T-helper 17 cell (primary cell): ENCODE data around the gene SYNE4. TPM values are rescaled to one million over a fixed set of nuclear protein-coding genes. Genes with fewer than 3 reads are reported as not detected.
"Not testable (repeated sequence)": the region's sequence is repeated elsewhere in the genome, so short reads cannot be mapped to it uniquely, and the experiment has no call there.

Source experiments
- ATAC-seq: fragments of 150-1000 bp; cut with Tn5 transposase; 2 replicates; pipeline ENCODE4 v1.10.0; 2021; ENCODE audit warnings: mild to moderate bottlenecking, moderate library complexity
- DNase-seq, 3 donors: peaks; one replicate each; pipeline versions ENCODE4 v3.0.0 to v3.0.0-alpha.2; 2020 to 2021
- H3K9me3 ChIP-seq: one replicate; pipeline ENCODE4 v1.7.0; 2013; ENCODE audit warnings: low read length, mild to moderate bottlenecking; ENCODE audit not compliant: control insufficient read depth, poor library complexity, severe bottlenecking
- H3K27ac Mint-ChIP-seq: one replicate; pipeline ENCODE4 v1.8.0; 2022; ENCODE audit warnings: mild to moderate bottlenecking, moderate library complexity, mixed read lengths
- H3K27me3 Mint-ChIP-seq: one replicate; pipeline ENCODE4 v1.8.0; 2022; ENCODE audit warnings: mixed read lengths
- H3K36me3 Mint-ChIP-seq: one replicate; pipeline ENCODE4 v1.8.0; 2022; ENCODE audit warnings: low read depth, mixed read lengths
- H3K4me1 Mint-ChIP-seq: one replicate; pipeline ENCODE4 v1.8.0; 2022; ENCODE audit warnings: mild to moderate bottlenecking, mixed read lengths
- H3K4me3 Mint-ChIP-seq: one replicate; pipeline ENCODE4 v1.8.0; 2022; ENCODE audit warnings: mild to moderate bottlenecking, moderate library complexity, mixed read lengths
- total RNA-seq, 4 donors: library from RNA in 2 of 4; stranded (reverse) in 2 of 4; gene quantifications; one replicate each; pipeline ENCODE4 v1.2.3 and lab custom pipeline; 2022 to 2026

SYNE4 gene
- total RNA-seq, 2 donors from 2014 or later, result 1.8 to 2.0 TPM

DNA sequence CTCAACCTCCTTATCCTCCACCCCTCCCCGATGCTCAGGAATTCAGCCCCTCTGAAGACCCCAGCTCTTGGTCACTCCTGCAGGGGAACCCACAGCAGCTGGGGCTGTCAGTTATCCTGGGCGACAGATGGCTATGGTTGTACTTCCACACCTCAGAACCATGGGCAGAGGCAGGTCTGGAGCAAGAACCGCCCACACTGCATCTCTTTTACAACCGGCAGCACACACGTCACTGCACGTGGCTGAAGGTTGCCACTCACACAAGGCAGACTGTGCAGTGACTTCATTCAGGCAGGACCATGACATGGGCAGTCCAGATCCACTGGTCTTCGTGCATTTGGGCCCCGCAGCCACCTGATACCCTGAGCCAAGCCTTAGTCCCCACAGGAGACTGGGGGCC lies 35.1 kb downstream of the SYNE4 start:
- ATAC-seq, result no peak
- Mint-ChIP-seq H3K27ac (no peak overlapping the region), H3K36me3 (peaks cover 4% of the 10 kb centered on the region), H3K27me3 (peaks cover 8% of the 10 kb centered on the region), H3K4me3 (no peak overlapping the region), H3K4me1 (peaks cover 3% of the 10 kb centered on the region)
- H3K9me3 ChIP-seq, result no peaks in the 10 kb centered on the region
- no peak for DNase-seq

GRCh38 chr19:35966771-35967170 lies 41.8 kb downstream of the SYNE4 start:
- H3K9me3 ChIP-seq, result no peaks in the 10 kb centered on the region
- no peaks in the 10 kb centered on the region for H3K36me3 Mint-ChIP-seq
- H3K27ac Mint-ChIP-seq, result no peak overlapping the region
- peaks cover 7% of the 10 kb centered on the region for H3K27me3 Mint-ChIP-seq
- H3K4me3 Mint-ChIP-seq, result no peak overlapping the region
- H3K4me1 Mint-ChIP-seq, result peaks cover 3% of the 10 kb centered on the region
- ATAC-seq (no peak), DNase-seq (no peak)

DNA sequence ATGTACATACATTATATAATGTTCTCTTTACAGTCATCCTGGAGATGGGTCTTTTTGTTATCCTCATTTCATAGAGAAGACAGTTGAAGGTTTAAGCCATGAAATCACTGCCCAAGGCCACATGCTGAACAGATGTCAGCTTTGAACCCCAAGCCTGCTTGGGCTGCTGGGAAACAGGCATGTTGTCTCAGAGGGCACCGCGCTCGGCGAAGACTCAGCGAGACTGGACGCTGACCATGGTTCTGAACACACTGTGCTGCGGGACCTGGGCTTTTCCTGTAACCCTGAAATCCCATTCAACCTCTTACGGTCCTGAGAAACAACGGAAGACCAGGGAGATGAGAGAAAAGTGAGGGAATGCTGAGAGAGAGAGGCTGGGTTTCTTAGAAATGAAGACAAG lies 45.1 kb downstream of the SYNE4 start:
- Mint-ChIP-seq H3K4me3 (no peak overlapping the region), H3K27ac (no peak overlapping the region), H3K27me3 (peaks cover 7% of the 10 kb centered on the region), H3K36me3 (no peaks in the 10 kb centered on the region), H3K4me1 (peaks cover 4% of the 10 kb centered on the region)
- ATAC-seq (no peak), DNase-seq (no peak)
- H3K9me3 ChIP-seq, result no peaks in the 10 kb centered on the region

DNA sequence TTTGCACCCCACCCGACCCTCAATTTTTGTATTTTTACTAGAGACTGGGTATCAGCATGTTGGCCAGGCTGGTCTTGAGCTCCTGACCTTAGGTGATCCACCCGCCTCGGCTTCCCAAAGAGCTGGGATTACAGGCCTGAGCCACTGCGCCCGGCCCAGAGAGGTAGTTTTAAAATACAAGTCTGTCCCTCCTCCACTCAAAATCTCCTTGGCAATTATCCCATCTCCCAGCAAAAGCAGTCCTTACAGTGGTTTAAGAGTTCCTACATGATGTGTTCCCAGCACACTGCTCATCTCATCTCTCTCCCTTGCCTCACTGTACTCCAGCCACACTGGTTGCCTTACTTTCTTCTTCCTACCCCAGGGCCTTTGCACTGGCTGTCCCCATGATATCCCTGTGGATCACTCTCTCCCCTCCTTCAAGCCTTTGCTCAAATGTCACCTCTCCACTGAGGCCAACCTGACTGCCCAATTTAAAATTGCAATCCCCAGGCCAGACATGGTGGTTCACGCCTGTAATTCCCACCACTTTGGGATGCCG lies 48.1 kb downstream of the SYNE4 start:
- Mint-ChIP-seq H3K4me3 (peak overlapping the region; percentile 63), H3K27ac (no peak overlapping the region)
- ATAC-seq, result no peak

DNA sequence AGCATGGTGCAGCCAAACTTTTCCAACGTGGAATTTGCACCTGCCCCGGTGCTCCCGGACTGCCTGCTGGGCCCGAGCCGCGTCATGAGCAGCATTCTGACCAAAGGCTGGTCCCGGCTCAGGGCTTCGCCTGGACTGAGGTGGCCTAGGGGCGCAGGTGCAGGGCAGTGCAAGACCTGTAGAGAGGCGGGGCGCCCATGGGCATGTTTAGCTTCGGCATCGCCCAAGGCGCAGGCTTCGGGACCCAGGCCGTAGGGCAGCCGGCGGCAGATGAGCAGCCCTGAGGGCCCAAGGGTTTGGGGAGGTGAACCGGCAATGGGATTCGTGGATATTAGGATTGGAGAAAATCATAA lies 48.7 kb downstream of the SYNE4 start:
- ATAC-seq (no peak), DNase-seq (no peak)
- Mint-ChIP-seq H3K27me3 (no peaks in the 10 kb centered on the region), H3K36me3 (peaks cover 2% of the 10 kb centered on the region), H3K4me3 (peak overlapping the region; percentile 85), H3K4me1 (peaks cover 16% of the 10 kb centered on the region), H3K27ac (no peak overlapping the region)
- no peaks in the 10 kb centered on the region for H3K9me3 ChIP-seq

More for the DNA sequence above, 48.1 kb downstream of the SYNE4 start:
- H3K9me3 ChIP-seq, result no peaks in the 10 kb centered on the region
- Mint-ChIP-seq H3K4me1 (peaks cover 13% of the 10 kb centered on the region), H3K36me3 (no peaks in the 10 kb centered on the region), H3K27me3 (peaks cover under 1% of the 10 kb centered on the region)
- DNase-seq, result no peak

DNA sequence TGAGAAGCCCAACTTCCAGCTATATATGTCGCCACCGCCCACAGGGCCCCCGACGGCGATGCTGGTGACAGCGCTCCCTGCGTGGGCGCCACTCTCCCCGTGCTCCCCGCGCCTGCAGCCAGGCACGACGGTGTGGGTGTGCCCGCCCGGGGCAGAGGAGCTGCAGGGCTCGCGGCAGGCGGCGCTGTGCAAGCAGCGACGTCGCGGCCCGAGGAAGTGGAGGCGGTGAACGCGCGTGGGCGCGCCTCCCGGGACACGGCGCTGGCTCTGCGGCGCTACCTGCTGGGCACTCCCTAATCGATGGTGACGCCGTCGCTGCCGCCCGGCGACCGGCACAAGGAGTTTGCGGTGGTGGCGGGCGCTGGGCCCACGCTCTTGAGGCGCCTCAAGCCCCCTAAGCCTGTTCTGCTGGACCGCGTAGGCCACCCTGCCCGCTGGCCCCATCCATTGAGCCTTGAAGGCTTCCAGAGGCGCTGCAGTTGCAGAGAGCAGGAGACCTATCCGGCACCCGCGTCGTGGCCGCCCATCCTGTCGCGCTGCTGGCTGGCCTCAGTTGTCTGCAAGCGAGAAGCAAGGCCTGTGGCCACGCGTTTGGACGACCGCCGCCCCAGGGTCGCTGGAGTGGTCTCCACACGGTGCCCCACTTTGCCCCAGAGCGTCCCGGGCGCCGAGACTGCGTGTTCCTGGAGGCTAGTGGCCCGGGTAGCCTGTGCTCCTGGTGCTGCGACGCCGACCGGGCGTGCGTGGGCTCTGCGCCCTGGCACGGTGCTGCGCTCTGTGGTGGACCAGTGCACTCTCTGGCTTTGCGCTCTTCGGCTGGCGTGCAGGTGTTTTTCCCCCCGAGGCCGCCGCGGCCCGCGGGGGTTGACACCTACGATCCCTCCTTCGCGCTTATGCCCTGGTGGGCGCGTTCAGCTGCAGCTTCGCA lies 49.3 kb downstream of the SYNE4 start:
- Mint-ChIP-seq H3K4me3 (peak overlapping the region; percentile 85), H3K27me3 (no peaks in the 10 kb centered on the region), H3K27ac (no peak overlapping the region), H3K4me1 (peaks cover 17% of the 10 kb centered on the region), H3K36me3 (peaks cover 2% of the 10 kb centered on the region)
- DNase-seq (peak; percentile 73 to 80 (median 75)), ATAC-seq (peak; percentile 99)
- H3K9me3 ChIP-seq, result no peaks in the 10 kb centered on the region

GRCh38 chr19:35958660-35959039 lies 50.0 kb downstream of the SYNE4 start:
- no peak for ATAC-seq
- no peak overlapping the region for H3K27ac Mint-ChIP-seq
- peaks cover 23% of the 10 kb centered on the region for H3K4me1 Mint-ChIP-seq
- H3K36me3 Mint-ChIP-seq, result peaks cover 2% of the 10 kb centered on the region
- no peaks in the 10 kb centered on the region for H3K9me3 ChIP-seq
- H3K4me3 Mint-ChIP-seq, result peak overlapping the region; percentile 83
- DNase-seq, result no peak
- H3K27me3 Mint-ChIP-seq, result no peaks in the 10 kb centered on the region

GRCh38 chr19:35957411-35957810 lies 51.2 kb downstream of the SYNE4 start:
- H3K9me3 ChIP-seq, result not testable (repeated sequence)
- H3K4me1 Mint-ChIP-seq, result peaks cover 32% of the 10 kb centered on the region

GRCh38 chr19:35955881-35956634 lies 52.6 kb downstream of the SYNE4 start:
- H3K9me3 ChIP-seq, result no peaks in the 10 kb centered on the region
- no peak for DNase-seq
- Mint-ChIP-seq H3K36me3 (peaks cover 2% of the 10 kb centered on the region), H3K4me3 (no peak overlapping the region), H3K4me1 (peaks cover 38% of the 10 kb centered on the region), H3K27me3 (no peaks in the 10 kb centered on the region), H3K27ac (peak overlapping the region; percentile 68)
- ATAC-seq, result no peak

More at GRCh38 chr19:35957411-35957810, 51.2 kb downstream of the SYNE4 start:
- Mint-ChIP-seq H3K27ac (peak overlapping the region; percentile 60), H3K4me3 (peak overlapping the region; percentile 70)
- not testable (repeated sequence) for DNase-seq, H3K36me3 Mint-ChIP-seq, ATAC-seq, H3K27me3 Mint-ChIP-seq

Other genes starting within 250 kb of the SYNE4 start
- 10 to 100 TPM; 16.4 to 20.5 TPM for gene ARHGAP33, start 233.2 kb downstream of the SYNE4 start, total RNA-seq
- gene PRODH2, start 196.0 kb downstream of the SYNE4 start, total RNA-seq, result not detected
- gene NPHS1, start 156.3 kb downstream of the SYNE4 start, total RNA-seq, result not detected
- gene KIRREL2, start 151.9 kb downstream of the SYNE4 start, total RNA-seq, result not detected
- not detected for gene APLP1, start 140.2 kb downstream of the SYNE4 start, total RNA-seq
- gene NFKBID, start 108.3 kb downstream of the SYNE4 start, total RNA-seq, result 100 to 1,000 TPM; 128 to 140 TPM
- 10 to 100 TPM; 63.0 to 73.7 TPM for gene HCST, start 106.3 kb downstream of the SYNE4 start, total RNA-seq
- gene TYROBP, start 100.5 kb downstream of the SYNE4 start, total RNA-seq, result 10 to 100 TPM in 1 of 2 donors, 1 to 10 TPM in 1; 5.9 to 16.7 TPM
- gene LRFN3, start 72.4 kb downstream of the SYNE4 start, total RNA-seq, result 1 to 10 TPM; 6.8 to 8.7 TPM
- 1 to 10 TPM; 6.2 to 6.9 TPM for gene SDHAF1, start 13.6 kb downstream of the SYNE4 start, total RNA-seq
- 10 to 100 TPM; 33.3 to 34.2 TPM for gene ALKBH6, start 5.4 kb upstream of the SYNE4 start, total RNA-seq
- gene CLIP3, start 24.1 kb upstream of the SYNE4 start, total RNA-seq, result 1 to 10 TPM; 3.8 TPM
- gene THAP8, start 45.5 kb upstream of the SYNE4 start, total RNA-seq, result 1 to 10 TPM in 1 of 2 donors, under 1 TPM in 1; 0.60 to 1.8 TPM
- gene WDR62, start 46.1 kb upstream of the SYNE4 start, total RNA-seq, result 1 to 10 TPM; 2.2 to 3.8 TPM
- not detected for gene OVOL3, start 102.3 kb upstream of the SYNE4 start, total RNA-seq
- gene POLR2I, start 106.1 kb upstream of the SYNE4 start, total RNA-seq, result 10 to 100 TPM; 26.4 to 28.2 TPM
- gene TBCB, start 106.7 kb upstream of the SYNE4 start, total RNA-seq, result 100 to 1,000 TPM; 127 to 131 TPM
- gene CAPNS1, start 131.3 kb upstream of the SYNE4 start, total RNA-seq, result 100 to 1,000 TPM; 323 to 327 TPM
- gene COX7A1, start 143.6 kb upstream of the SYNE4 start, total RNA-seq, result not detected
- gene ZNF565, start 205.9 kb upstream of the SYNE4 start, total RNA-seq, result 1 to 10 TPM; 9.3 to 9.4 TPM
- 10 to 100 TPM; 23.8 to 29.5 TPM for gene ZNF146, start 206.3 kb upstream of the SYNE4 start, total RNA-seq